Fibroblast of lung (primary cell): Measurements from ENCODE around the gene ASB17.

Experiments
- CTCF ChIP-seq, 2 donors: IDR thresholded peaks in 1 of 2; conservative IDR thresholded peaks in 1 of 2; 1 replicate in 1 of 2; 2 replicates in 1 of 2; pipeline ENCODE4 v1.5.1; 2011 to 2012; ENCODE audit warnings: low read length in 2 of 2, control low read depth in 1 of 2, inconsistent platforms in 1 of 2, low read depth in 1 of 2, mild to moderate bottlenecking in 1 of 2
- EZH2 ChIP-seq: IDR thresholded peaks from 2 replicates; pipeline ENCODE4 v1.5.1; 2012; ENCODE audit warnings: low read length, control low read depth, mild to moderate bottlenecking; ENCODE audit errors: missing control alignments

GRCh38 chr1:75954586-75954985 lies 22.4 kb upstream of the ASB17 start:
- TF ChIP-seq CTCF (conservative IDR thresholded peaks at IDR 0.05 in 1 of 2, IDR thresholded peaks at IDR 0.05 in 1 of 2; ENCODE audit: low read depth in 1 of 2, low read length in 2 of 2) (no peak), EZH2 (no peak)
